NCI-H2196 treated with DMSO at 0.1 percent for 48 hours (cell line): ENCODE results near the gene GNB4.

Source experiments
- DNase-seq: peaks from one replicate; lab custom pipeline; 2025; ENCODE audit not compliant: unreplicated experiment; lab: John Stamatoyannopoulos, UW

The GNB4 gene

DNA sequence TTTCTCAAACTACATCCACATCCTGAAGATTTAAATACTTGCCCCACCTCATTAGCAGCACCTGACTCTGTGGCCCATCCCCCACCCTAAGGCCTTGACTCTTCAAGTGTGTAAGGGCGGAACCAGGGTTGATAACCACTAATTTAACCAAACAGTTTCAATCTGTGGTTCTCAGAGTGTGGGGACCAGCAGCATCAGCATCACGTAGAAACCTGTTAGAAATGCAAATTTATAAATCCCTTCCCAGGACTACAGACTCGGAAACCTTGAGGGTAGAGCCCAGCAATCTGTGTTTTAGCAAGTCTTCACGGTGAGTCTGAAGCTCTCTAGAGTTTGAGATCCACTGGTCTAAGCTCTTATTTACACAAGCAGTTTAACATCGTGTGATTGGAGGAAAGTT, 12.4 kb downstream of the GNB4 start:
- no peak for DNase-seq

DNA sequence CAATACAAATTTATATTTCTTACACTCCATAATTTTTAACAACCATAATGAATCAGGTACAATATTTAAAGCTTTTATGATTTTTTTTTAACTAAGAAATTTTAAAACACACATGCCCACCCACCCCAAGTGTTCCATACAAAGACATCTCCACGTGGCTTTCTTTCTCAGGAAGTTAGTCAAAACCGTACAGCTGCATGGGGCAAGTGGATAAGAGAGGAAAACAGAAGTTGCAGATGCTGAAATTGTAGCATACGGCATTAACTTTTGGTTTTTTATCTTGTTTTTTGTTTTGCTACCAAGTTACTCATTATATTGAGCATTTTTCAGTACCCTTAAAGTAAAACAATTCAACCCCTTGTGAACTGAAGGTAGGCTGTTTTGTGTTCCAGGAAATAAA, 14.8 kb downstream of the GNB4 start:
- DNase-seq = no peak

DNA sequence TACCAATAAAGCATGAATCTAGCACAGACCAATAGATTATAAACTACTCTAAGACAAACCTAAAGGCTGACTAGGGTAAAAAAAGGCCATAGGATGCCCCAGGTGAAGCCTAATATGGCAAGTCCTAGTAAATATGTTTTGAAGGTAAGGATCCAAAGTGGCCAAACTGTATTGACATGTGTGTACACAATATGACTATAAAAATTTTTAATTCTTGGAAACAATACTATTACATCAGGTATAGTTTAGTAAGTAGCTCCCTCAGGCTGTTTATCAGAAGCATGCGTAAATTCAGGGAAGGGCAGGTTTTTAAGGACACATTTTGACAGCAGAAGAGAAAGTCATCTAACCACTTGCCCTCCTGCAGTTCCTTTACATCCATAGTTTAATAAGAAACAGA, 18.8 kb downstream of the GNB4 start:
- no peak for DNase-seq

DNA sequence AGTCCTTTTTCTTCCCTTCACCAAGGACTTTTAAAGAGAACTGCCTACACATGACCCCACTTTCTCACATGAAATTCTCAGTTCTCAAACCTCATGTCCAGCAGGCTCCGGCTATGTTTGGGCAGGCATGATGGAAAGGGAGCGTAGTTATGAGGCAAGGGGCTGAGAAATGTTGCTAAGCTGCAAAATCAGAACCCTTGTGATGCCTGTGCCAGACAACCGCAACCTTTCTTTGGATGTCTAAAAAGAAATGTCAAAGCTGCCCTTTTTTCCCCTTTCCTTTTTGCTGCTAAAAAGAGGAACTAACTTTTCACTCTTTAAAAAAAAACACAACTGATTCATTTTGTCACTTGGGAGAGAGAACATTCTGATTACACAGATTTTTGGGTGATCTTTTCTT, 19.2 kb downstream of the GNB4 start:
- DNase-seq = no peak

DNA sequence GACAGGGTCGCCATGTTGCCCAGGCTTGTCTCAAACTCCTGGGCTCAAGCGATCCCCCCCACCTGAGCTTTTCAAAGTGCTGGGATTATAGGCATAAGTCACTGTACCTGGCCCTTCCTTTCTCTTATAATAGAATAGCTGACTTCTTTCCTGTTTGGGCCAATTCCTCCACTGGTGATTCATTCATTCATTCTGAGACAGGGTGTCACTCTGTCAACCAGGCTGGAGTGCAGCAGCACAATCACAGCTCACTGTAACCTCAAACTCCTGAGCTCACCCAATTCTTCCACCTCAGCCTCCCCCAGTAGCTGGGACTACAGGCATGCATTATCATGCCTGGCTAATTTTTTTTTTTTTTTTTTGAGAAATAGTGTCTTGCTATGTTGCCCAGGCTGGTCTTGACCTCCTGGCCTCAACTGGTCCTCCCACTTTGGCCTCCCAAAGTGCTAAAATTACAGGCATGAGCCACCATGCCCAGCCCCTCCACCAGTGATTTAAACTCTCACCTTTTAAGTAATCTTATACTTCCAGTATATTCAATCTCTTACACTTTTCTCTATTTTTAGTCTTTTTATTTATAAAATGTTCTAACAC, 20.9 kb downstream of the GNB4 start:
- DNase-seq = no peak

DNA sequence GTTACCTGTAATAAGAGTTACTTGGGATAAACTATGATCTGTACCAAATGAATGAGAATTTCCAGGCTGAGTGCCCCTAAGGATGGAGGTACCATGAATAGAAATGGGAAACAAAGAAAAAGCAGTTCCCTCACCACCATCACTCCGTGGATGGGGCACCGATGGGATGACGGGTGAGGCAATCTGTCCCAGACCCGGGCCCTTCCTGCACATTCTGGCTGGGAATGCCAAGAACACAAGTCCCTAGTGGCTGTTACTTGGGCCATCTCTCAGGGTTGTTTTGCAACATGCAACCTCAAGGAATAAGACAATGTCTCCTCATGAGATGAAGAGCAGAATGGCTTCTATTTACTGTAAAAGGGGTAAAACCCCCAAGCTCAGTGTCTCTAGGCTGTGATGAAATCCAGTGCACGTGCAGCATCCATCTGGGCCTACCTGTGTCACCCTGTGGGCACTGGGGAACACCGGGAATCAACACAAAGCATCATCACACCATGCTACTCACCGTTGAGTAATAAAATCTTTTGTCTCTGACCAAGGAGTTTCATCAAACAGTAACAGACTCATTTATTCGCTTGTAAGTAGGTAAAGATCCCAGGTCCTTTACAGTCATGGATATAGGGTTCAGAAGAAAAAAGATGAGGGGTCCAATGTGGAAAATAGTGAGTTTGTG, 22.3 kb downstream of the GNB4 start:
- DNase-seq = no peak

DNA sequence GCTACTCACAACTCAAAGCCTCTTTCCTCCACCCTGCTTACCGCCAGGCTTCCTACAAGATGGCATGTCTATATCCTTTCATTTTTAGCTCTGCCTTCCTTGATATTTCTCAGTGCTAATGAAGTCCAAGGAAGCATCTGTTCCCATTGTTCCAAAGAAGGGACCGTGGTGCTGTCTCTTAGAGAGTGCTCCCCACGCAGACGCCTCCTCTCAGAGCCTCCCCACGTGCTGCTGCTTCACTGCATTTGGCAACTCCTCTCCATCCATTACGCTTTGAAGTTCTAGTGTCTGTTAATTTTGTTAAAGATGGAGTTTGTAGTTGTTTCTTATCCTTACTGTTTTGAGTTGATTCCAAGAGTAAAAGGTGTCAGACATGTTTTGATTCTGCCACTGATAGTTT, 26.2 kb downstream of the GNB4 start:
- no peak for DNase-seq

DNA sequence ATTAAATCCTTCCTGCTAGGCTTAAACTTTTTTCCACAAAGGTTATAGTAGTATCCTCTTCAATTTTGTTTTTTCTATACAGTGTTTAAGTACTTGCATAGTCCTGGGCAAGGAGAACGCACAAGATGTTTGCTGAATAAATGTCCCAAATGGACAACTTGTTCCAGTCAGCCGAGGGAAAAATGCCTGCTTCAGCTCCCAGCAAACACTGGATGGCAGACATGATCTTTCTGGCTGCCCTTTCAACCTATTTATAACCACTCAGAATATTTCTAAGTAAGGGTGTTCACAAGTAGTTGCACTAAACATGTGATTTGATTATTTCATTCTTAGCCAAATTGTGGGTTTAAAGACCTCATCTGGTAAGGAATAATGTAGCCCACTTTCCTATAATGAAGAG, 29.8 kb downstream of the GNB4 start:
- DNase-seq = no peak

DNA sequence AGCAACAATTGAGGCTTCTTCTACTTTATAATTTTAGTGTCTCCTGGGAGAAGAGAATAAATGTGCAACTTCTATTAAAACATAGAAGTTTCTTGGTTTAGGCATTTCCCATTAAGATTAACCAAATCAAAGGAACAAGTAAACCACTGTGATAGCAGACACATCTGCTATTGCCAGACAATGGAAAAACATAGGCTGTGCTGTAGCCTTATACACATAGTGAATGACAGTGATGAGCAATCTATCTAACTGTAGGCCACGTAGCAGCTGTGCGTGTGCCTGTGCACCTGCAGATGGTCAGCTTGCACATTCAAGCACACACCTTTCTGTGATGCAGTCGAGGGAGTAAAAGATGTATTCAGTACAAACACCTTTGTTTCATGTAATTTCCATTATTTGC, 32.7 kb downstream of the GNB4 start:
- no peak for DNase-seq

DNA sequence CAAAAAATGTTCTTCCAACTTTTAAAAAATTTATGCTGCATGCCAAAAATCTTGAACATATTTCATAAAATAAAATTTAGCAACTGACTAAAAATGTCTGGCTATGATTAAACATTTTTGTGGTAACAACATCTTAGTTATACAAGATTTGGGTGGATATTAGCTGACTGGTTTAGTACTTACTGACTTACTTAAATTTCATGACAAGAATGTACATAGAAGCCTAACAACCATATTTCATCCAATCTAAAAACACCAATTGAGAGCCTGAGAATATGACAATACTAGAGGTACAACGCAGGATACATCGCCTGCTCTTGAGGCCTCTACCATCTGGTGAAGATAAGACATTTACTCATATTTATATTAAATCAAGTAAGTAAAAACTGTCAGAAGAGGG, 34.6 kb downstream of the GNB4 start:
- no peak for DNase-seq

DNA sequence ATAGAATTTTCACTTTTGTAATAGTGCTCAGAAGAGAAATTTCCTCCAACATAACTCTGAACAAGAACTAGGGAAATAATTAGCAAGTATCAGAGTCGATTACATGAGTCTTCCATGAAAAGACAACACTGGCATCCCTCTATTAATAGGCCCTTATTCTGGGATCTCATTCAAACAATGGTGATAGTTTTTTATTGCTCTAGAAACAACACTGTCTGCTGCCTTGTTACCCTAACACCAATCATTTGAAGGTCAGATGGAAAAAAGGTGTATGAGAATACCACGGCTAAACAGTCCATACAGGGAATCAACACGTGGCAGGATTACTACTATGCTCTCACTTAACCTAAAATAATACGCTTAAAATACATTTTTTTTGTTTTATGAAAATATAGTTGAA, 35.9 kb downstream of the GNB4 start:
- no peak for DNase-seq

DNA sequence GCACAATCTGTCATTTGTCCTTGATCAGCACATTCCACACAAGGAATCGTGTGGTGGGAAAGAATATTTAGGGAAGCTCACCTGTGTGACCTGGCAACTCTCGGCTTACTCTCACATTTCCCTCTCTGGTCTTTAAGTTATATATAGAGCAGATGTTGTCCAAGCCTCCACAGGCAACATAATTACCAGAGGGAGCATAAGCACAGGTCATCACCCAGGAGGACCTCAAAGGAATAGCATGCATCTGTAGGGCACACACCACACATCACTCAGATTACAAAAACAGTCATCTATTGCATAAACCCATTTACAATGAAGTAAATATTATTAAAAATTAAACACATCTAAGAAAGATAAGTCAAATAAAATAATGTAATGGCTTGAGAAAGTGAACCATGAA, 36.5 kb downstream of the GNB4 start:
- DNase-seq = no peak

DNA sequence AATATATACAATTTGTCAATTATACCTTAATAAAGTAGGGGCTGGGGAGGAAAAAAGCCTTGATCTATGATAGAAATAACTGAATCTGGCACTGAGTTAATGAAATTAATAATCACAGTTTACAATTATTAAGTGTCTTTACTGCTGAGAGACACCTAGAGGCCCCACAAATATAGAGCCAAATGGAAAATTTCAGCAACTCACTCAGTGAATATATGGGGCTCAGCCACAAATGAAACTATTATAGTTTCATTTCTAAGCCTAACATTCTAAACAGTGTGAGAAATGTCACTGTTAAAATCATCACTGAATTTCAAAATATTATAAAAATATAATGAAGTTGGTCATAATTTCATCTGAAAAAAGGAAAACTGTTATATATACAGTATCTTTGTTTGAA, 40.3 kb downstream of the GNB4 start:
- DNase-seq = no peak

DNA sequence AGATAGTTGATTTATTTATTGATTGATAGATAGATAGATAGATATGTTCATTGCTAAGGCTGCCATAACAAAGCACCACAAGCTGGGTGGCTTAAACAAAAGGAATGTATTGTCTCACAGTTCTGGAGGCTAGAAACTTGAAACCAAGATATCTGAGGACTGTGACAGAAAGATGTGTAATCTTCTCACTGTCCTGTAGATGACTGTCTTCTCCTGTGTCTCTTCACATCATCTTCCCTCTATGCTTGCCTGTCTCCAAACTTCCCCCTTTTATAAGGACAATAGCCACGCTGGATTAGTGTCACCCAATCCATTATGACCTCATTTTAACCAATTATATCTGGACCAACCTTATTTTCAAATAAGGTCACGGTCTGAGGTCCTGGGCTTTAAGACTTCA, 40.9 kb downstream of the GNB4 start:
- DNase-seq = no peak

DNA sequence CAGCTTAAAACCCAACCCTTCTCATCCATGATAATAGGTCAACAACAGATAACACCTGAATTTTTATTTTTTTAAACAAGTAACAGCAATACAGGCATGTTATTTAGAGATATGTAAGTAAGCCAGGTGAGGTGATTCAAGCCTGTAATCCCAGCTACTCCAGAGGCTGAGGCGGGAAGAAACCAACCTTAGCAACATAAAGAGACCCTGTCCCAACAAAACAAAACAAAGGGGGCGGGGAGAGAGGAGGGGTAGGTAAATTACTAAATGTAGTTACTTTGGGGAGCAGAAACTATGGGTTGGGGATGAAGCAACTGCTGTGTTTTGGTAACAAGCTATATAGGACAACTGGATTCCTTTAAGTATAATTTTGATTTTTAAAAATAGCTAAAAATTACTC, 47.0 kb downstream of the GNB4 start:
- no peak for DNase-seq

DNA sequence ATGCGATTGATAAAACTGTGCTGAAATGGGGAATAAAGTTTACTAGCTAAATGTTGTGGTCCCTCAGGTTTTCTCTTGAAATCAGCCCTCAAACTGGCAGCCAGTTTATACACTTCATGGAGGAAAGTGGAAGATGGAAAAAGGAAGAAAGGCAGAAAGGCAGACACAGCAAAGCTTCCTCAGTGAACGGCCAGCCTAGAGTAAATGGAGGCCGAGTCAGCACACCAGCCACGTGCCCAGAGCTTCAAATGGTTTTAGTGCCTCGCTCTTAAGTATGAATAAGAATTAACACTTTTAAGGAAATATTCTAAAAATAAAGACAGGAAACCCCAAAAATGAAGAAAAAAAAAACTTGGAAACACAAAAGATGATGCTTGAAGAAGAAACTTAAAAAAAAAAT, 48.3 kb downstream of the GNB4 start:
- no peak for DNase-seq

DNA sequence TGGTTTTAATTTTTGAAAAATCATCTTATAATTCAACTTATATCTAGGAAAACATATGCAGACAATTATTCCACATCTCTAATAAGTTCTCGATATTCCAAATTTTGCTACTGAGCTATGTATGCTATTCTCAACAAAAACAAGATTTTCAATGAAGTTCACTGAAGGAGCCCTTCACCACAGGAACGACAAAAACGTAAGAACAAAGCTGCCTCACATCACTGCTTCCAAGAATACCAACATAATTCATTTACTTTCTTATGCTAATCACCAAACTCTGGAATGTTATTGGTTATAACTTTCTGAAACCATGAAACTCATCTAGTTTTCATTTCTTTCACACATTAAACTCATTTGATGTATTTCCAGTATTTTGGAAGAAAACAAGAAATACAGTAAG, 49.7 kb downstream of the GNB4 start:
- DNase-seq = no peak

DNA sequence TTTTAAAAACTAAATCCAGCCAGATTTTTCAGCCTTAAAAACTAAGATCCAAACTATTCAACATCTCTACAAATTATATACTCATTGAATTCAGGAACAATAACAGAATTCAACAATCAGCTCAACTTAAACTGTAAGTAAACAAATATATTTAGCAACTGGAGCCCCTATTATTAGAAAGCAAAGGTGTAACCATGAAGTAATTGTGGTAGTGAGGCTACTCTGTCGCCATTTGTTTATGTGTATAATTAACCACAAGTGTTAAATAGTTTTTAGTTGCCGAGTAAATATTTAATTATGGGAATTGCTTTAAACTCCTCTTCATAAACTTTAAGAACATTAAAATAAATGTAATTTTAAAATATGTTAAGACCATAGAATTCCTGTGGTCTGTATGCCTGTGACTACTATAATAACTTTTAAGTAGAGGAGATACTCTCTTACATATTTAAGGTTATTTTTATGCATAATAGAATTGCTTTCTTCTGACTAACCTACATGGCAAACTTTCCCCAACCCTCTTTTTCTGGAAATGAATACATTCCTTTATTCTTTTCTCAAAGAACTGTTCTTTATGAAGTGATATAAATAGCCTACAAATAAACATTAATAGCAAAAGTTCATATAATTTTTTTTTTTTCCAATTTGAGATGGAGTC, 52.6 kb downstream of the GNB4 start:
- no peak for DNase-seq

DNA sequence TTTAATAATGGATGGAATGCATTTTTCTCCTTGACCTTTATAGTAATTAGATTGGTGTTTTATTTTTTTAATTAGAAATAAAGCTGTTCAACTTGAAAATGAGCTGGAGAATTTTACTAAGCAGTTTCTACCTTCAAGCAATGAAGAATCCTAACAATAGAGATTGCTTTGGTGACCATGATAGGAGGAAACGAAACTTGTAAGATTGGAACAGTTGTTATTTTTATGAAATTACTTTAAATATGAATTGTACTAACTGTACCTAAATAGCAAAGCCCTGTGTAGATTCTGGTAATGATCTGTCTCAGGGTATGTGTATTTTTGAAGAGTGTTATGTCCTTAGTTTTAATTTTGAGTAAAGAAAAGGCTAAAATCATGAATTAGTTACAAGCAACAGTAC, 59.4 kb downstream of the GNB4 start:
- DNase-seq = no peak

DNA sequence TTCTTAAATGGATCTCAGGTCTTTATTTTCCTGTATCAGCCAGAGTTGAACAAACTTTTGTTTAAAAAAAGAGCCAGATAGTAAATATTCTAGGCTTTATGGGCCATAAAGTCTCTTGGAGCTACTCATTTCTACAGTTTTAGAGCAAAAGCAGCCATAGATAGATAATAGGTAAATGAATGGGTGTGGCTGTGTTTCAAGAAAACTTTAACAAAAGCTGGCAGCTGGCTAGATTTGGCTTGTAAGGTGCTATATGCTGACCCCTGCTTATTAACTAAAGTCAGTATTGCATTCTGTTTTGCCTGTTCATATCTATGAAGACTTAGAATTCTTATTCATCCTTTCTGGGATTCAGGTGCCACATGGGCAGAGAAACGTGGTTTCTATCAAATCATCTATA, 74.8 kb downstream of the GNB4 start:
- no peak for DNase-seq

DNA sequence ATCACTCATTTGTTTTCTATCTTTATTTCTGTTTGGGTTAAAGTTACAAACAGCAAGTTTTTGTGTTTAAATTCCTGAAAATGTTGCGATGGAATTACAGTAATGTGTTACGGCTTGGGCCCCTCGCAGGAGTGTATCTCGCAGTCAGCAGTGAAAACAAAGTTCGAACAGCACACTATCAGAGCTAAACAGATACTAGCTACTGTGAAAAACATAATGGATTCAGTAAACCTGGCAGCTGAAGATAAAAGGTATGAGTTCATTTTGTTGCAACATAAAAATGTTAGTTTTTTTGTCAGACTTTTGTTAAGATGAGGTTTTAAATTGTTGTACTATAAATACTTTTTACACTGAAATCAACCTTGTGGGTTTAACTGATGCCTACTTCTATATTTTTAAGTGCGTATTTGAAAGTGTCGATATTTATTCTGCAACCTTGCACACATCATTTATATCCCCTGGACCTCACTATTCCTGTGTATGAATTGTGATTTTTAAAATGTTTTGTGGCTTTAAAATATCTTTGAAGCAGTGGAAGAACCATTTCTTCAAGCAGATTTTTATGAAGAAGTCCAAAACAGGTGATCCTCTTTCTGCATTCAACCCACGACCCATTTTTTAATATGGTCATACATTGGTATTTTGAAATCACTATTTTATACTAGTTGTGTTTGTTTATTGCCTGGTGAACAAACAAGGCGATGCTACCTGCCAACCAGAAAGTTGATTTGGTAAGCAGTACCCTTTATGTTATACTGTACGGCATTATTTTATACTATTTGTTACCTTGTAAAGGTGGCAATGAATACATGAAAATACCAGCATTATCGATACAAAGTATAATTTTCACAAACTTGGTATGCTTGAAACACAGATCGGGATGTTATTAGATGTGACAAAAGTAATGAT, 75.9 kb downstream of the GNB4 start:
- DNase-seq = no peak

DNA sequence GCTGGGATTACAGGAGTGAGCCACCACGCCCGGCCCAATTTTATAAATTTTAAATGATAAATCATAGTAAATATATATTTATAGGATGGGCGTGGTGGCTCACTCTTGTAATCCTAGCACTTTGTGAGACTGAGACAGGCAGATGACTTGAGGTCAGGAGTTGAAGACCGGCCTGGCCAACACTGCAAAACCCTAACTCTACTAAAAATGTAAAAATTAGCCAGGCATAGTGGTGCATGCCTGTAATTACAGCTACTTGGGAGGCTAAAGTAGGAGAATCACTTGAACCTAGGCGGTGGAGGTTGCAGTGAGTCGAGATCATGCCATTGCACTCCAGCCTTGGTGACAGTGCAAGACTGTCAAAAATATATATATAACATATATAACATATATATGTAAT, 77.3 kb downstream of the GNB4 start:
- no peak for DNase-seq
